ENCODE data around the gene PDGFA.
"Not testable (repeated sequence)": the region's sequence is repeated elsewhere in the genome, so short reads cannot be mapped to it uniquely, and the experiment has no call there.

The PDGFA gene

DNA sequence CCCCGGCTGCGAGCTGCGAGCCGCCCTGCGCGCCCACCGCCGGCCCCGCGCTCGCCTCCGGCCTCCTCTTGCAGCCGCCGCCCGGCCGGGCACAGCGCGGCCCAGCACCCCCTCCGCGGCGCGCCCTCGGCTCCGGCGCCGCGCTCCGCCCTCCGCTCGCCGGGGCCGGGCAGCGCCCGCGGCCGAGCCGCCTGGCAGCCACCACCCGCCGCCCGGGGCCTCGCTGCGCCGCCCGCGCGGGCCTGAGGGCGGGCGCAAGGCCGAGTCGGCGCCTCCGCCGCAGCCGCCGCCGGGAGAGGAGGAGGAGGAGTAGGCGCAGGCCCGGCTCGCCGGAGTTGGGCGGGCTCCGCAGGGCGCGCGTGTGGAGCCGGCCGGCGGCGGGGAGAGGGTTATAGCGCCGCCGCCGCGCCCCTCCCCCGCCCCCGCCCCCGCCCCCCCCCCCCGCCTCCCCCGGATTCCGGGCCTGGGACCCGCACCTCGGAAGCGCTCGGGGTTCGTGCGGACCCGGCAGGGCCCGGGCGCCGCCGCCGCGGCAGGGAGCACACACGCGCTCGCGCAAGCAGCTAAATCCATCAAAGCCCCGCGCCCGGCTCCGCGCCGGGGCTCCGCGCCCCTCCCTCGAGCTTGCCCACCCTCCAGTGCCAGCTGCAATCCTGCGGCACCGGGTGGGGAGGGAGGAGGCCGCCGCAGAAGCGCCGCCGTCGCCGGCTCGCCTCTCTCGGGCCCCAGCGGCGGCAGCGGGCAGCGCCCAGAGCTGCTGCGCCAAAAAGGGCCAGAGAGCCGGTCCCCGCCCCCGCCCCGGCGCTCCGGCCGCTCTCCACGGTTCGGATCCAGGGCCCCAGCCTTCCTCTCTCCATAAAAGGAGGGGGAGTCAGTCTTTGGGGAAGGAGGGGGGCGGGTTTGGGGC is at the start of gene PDGFA:
PDGFA (minus strand) TSS at position 363 of the 907 bp plus-strand sequence. CDS start 845 bp downstream, outside the sequence.
- DNase-seq = no peak

DNA sequence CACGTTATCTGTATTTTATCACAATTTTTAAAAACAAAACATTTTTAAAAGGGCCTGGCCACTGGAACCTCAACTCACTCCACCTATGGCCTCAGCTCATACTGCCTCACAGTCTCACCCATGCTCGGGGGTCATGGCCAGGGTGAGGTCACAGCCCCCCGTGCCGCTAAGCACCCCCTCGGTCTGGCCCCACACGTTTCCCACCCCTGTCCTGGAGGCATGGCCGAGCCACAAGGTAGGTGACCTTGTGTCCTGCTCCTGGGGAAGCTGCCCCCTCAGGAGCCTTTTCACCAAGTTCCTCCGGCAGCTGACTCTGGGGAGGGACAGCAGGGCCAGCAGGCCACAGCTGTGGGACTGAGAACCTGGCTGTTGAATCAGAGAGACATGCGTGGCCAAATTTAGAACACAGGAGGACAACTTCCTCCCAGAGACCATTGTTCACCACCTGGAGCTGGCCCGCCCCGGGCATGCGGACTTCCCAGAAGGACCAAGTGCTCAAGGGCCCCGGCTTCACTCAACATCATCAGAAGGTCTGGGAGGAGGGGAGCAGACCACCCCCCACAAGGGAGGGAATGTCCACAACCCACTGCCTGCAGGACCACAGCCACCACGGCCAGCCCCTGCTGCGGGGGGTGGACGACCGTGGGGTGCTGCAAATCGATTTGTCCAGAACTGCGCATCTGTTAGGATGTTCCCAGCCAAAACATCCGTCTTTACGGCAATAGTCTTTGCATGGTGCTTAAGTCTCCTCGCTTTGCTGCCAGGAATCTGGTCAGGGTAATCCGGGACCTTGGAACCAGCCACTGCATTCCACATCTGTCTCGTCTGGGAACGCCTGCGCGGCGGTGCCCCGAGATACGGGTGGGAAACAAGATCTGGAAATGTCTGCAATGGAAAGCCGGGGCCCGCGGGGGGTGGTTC is 48.6 kb upstream of the PDGFA start:
- no peak for DNase-seq

DNA sequence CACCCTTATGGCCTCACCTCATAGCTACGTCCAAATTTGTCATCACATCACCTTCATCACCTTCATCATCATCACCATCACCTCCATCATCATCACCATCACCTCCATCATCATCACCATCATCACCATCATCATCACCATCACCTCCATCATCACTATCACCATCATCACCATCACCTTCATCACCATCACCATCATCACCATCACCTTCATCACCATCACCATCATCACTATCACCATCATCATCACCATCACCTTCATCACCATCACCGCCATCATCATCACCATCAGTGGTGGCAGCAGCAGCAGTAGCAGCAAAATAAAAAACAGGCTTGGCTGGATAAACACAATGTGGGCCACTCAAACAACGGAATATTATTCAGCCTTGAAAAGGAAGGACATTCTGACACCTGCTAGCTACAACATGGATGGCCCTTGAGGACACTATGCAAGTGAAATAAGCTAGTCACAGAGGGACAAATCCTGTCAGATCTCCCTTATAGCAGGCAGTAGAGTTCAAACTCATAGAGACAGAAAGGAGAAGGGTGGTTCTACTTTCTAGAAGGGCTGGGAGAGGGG is 47.7 kb upstream of the PDGFA start:
- DNase-seq = no peak

DNA sequence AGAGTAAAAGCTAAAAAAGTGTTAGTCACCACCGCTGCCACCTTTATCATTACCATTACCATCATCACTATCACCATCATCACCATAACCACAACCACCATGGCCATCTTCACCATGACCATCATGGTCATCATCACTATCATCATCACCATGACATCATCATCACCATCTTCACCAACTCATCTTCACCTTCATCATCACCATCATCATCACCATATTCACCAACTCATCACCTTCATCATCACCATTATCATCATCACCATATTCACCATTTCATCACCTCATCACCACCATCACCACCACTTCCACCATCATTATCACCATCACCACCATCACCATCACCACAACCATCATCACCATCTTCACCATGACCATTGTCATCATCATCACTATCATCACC is 46.5 kb upstream of the PDGFA start:
- DNase-seq = no peak

DNA sequence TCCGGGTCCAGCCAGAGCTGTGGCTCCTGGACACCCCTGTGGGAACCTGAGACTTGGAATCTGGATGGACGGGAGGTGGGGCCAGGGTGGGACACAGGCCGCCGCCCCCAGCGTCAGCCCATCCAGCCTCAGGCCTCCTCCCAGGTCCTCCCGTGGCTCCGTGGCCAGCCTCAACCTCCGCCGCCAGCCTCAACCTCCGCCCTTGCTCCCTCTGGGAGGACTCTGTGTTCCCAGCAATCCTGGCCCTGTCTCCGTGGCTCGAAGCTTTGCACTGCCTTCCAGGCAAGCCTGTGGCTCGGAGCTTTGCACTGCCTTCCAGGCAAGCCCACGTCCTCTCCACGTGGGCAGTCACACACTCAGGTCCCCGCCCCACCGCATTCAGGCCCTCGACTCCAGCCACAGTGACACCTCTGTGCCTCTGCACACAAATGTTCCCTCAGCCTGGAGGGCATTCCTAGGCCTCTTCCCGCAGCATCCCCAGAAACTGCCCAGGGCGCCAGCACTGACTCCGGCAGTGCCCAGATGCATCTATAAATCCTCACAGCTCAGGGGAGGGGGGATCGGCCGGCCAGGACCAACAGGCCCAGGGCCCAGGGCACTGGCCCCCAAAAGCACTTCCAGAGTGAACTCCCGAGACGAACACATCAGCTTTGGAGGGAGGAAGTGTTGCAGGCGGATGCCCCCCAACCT is 44.7 kb upstream of the PDGFA start:
- no peak for DNase-seq

DNA sequence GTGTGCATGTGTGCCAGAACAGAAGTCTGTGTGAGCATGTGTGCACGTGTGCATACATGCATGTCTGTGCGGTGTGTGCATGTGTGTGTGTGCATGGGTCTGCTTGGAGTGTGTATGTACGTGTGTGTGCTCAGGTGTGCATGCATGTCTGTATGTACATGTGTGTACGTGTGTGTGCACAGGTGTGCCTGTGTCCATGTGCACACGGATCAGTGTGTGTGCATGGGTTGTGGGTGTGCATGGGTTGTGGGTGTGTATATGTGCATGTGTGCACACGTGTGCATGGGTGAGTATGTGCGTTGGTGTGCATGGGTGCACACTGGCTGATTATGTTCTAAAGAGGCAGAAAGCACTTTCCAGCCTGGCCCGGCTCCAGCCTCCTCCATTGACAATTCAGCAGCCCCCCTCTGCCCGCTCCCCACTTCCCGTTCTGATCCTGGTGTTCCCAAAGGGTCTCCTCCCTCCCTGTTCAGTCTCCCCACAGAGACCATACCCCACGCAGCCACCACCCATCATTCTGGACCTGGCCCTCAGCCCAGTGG is 44.1 kb upstream of the PDGFA start:
- DNase-seq = no peak

DNA sequence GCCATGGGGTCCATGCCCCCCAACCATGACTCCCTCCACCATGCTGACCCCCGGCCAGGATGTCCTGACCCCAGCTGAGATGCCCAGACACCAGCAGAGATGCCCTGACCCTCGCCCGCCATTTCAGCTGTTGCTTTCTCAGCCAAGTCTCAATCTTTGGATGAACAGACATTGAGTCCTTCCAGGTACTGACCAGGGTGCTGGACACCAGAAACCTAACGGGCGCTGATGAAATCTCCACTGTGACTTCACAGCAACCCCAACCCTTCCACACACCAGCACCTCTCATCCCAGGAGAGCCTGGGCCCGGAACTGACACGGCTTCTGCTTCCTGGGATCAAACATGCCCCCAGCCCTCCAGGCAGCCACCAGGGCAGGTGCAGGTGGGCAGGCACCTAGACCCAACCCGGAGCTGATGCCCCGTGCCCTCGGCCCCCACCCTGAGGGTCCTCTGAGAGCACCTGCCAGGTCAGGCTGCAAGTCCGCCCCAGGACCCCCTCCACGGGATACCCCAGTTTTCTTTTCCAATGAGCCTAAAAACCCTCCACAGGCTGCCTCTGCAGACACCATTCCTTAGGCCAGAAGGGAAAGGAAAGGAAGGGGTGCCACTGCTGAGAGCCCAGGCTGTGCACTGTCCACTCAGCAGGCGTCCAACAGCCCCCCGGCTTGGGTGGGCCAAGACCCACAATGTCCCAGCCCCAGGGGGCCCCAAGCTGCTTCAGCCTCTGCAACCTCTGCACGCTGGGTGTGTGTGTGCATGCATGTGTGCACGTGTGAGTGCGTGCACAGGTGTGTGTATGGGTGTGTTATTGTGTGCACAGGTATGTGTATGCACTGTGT is 43.4 kb upstream of the PDGFA start:
- no peak for DNase-seq

DNA sequence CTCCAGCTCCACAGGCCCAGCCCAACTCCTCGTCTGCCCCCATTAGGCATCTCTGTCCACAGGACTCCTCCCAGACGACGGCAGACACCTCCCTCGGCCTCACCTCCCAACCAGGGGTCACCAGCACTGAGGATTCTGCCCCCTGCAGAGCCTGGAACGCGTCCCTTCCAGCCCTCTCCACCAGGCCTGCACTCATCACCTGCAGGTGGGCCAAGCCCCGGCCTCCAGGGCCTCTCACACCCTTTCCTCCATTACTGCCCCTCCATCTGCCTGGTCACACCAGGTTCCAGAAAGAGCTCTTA is 42.7 kb upstream of the PDGFA start:
- DNase-seq = no peak

DNA sequence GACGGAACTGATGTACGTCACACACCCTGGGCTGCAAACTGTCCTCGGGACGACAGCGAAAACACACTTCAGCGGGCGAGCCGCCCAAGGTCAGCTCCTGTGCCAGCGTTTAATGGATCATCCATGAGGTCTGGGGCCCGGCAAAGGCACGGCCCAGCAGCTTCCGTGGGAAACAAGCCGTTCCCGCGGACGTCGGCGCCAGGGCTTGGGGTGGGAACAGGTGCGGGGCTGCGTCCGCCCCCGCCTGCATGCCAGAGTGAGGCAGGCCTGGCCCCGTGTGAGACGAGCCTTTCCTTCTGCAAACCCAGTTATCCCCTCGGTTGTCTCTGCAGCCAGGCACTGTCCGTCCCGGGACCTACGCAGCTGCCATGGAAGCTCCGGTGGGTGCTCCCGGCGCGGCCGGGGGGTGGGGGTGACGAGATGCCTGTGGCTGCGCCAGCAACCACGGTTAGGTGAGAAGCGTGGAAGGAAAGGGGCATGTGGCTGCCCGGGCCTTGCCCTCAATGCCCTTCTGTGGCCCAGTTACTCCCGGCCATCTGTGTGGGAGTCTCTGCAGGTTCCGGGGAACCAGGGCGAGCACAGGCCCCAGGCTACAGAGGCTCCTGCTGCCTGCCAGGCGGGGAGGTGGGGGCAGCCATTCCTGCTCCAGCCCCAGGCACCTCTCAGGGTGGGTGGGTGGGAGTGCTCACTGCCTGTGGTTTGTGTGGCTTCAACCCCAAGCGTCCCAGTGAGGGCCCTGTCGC is 42.2 kb upstream of the PDGFA start:
- no peak for DNase-seq

DNA sequence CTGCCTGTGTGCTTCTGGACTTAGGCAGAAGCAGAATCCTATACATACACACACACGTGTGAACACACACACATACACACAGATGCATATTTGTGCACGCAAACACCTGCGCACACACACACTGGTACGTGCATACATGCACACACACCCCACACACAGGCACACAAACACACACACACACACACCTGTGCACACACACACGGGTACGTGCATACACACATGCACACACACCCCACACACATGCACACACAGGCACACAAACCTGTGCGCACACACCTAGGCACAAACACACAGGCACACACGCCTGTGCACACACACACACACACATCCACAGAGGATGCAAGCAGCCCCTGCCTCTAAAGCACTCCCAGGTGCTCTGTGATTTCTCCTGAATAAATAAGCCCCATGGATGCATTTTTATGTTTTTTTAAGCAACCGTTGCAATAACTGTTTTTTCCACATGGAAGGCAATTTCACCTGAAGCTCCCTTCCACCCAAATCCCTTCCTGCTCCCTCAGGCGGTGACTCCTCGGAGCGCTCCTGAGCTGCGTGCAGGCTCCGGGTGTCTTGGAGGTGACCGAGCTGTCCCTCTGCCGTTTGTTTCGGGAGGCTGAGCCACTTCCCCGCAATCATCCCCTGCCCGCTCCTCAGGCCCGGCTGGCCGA is 41.5 kb upstream of the PDGFA start:
- DNase-seq = no peak

DNA sequence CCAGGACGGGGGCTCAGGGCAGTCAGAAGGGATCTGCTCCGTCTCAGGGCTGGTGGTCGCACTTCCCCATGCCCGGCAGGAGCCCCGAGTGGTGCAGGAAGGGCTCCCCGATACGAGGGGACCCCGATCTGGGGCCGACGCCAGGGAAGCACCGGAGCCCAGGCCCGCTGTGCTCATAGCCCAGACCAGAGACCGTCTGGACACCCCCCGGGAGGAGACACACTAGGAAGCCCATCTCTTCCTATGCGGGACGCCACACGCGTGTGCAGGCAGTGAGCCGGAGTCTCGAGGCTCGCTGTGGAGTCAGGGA is 39.7 kb upstream of the PDGFA start:
- no peak for DNase-seq

DNA sequence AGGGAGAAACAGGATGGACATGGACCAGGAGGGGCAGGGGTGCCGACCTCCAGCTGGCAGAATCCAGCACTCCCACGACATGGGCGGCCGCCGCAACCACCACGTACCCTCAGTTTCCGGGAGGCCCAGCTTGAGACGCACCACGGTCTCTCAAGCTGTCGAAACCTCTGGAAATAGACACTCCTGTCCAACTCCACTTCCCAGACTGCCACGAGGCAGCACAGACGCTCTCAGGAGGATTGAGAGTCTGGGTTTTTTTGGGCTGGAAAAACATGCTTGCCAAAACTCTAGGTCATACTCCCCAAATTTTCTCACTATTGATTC is 37.9 kb upstream of the PDGFA start:
- DNase-seq = no peak

DNA sequence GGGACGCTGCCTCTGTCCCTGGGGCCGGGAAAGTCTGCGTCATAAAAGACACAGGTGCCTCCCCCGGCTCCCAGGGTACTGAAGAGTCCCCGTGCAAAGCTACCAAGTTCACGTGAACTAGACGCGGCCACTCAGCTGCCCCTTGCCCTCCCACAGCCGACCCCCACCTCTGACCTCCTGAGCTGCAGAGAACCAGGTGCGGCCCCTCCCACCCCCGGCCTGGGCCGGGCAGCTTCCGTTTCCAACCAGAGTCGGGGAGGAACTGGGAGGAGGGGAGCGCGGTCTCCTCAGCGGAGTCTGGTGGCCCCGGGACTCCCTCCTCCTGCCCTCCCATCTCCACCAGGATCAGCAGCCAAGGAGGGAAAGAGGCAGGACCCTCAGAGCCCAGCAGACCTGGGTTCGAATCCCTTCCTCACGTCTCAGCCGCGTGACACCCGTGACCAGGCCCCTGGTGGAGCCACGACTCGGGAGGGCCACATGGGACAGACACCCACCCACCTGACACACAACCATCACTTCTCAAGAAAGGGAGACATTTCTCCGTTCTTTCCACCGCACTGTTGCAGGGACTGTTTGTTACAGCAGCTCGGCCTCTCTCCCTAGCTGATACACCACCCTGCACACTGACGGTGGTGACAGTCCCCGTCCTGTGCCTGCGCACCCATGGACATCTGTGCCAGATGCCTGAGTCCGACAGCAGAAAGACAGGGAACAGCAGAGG is 37.4 kb upstream of the PDGFA start:
- no peak for DNase-seq

DNA sequence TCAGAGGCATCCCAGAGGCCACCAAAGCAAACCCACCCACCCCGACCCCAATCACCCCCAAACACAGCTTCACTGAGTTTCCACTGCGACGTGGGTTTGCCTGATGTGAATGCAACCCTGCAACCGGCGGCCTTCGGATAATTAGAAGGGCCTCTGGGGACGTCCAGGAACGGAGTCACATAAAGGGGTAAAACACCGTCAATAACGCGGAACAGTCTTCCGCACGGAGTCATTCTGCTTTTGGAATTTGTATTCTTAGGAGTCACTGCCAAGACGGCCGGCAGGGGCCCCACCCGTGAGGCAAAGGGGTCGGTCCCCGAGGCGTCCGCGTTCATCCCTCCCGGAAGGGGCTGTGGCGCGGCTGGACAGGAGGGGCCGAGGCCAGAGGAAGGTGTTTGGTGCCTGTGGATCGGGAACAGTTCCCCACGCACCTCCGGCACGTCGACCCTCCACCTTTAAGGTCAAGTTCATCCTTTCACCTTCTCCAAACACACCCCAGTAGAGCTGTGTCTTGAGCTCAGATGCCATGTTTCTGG is 36.7 kb upstream of the PDGFA start:
- DNase-seq = no peak

DNA sequence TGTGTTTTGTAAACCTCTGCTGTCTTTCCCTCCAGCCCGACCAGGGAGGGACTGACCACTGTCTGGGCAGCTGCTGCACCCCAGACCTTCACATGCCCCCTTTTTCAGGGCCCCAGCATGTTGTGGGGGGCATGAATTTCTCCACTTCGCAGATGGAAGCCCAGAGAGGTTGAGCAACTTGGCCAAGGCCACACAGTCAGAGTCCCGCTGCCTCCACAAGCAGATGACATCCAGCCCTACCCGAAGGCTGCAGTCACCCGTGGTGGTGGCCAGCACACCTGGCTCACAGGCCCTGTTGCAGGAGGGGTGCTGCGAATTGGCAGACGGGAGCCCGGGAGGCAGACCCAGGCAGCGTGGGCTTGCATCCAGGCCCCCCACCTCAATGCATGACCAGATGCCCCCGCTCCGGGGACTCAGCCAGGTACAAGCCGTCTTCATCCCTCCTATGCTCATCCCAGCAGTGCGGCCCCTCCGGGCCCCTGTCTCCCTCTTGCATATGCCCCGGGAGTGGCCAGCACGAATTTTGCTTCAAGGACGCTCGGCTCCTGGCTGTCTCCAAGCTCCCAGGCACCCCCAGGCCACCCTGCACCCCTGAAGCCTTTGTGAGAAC is 36.0 kb upstream of the PDGFA start:
- DNase-seq = no peak

DNA sequence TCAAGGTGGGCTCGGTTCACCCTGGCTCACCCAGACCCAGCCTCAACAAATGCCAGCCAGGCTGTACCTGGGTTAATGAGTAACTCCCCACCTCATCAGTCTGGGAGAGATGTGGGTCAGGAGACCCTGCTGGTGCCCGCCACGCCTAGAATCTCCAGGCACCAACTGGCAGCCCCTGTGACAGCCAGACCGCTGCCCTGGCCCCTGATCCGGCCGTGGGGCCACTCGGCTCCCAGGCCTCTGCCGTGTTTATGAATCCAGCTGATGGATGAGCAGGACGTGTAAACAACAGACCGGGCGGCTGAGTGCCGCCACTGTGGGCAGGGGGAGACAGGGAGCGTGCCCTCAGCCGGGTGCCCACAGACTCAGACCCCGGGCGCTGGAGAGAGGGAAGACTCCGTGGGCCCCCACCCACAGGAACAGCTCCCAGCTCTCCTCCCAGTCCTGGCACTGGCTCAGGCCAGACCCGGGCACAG is 34.0 kb upstream of the PDGFA start:
- no peak for DNase-seq

DNA sequence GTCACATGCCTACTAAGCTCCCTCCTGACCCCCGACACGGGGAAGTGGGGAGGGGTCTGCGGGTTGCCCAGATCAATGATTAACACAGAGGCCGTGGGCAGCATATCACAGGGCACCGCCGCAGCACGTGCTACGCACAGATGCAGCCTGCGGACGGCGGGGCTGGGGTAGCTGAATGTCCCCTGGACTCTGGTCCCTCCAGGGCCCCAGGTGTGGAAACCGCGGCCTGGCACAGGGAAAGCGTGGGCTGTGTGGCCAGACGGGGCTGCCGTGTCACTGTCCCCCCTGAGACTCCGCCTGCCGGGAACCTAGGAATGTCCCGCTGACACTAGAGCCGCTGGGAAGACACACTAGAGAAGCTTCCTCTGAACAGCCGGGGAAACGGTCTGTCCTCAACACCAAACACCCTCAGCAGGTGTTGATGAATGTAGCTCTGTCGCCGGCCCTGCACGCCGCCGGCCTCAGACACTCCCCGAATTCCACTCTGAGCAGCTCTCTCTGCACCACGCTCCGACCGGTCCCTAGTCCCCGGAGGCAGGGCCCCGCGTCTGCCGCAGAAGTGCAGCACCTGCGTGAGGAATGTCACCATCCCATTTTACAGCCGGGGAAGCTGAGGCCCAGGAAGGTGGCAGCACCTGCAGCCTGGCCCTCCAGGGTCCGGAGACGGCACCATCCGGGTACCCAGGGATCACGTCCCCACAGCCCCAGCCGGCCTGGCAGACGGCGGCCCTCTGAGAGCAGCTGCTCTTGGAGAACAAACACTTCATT is 33.4 kb upstream of the PDGFA start:
- DNase-seq = no peak

DNA sequence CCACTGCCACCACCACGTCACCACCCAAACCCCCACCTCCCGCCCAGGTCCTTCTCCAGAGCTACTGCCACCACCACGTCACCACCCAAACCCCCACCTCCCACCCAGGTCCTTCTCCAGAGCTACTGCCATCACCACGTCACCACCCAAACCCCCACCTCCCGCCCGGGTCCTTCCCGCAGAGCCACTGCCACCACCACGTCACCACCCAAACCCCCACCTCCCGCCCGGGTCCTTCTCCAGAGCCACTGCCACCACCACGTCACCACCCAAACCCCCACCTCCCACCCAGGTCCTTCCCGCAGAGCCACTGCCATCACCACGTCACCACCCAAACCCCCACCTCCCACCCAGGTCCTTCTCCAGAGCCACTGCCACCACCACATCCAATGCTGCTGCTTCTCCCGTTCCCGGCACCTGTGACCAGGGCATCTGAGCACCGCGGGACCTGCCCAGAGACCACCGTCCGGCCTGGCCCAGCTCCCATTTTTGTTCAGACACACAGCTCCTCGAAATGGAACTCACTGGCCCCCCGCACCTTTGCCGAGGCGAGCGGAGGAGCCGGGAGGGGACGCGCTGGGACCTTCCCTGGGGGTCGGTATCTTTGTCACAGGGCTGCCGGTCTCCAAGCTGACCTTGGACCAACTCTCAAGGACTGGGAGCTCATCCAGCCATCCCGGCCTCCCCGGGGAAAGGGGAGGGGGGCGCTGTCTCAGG is 32.7 kb upstream of the PDGFA start:
- not testable (repeated sequence) for DNase-seq
